ENCODE data around the gene ZNF532. TPM values are rescaled to one million over a fixed set of nuclear protein-coding genes. Genes with fewer than 3 reads are reported as not detected.

The ZNF532 gene
- total RNA-seq, 2 donors from 2014 or later, result 133 to 211 TPM

DNA sequence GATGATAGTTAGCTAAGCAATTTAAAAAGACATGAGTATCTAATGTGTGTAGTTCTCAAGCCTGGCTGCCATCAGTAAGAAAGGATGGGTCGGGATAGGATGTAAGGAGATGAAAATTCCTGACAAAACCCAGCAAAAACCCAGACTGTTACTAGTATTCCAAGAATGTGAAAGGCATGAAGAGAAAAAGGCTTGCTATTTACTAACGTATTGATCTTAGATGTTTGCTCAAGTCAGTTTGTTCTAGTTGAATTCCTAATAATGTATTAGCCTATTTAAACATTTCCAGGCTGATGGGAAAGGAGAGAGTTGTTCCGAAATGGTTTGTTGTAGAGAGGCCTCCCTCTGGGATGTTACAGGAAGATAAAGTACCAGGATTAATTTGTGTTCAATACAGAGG is 88.2 kb downstream of the ZNF532 start:
- TF ChIP-seq, protein P1, sequence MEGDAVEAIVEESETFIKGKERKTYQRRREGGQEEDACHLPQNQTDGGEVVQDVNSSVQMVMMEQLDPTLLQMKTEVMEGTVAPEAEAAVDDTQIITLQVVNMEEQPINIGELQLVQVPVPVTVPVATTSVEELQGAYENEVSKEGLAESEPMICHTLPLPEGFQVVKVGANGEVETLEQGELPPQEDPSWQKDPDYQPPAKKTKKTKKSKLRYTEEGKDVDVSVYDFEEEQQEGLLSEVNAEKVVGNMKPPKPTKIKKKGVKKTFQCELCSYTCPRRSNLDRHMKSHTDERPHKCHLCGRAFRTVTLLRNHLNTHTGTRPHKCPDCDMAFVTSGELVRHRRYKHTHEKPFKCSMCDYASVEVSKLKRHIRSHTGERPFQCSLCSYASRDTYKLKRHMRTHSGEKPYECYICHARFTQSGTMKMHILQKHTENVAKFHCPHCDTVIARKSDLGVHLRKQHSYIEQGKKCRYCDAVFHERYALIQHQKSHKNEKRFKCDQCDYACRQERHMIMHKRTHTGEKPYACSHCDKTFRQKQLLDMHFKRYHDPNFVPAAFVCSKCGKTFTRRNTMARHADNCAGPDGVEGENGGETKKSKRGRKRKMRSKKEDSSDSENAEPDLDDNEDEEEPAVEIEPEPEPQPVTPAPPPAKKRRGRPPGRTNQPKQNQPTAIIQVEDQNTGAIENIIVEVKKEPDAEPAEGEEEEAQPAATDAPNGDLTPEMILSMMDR (IDR thresholded peaks at IDR 0.05), result no peak
- Histone ChIP-seq H3K4me1 (ENCODE audit: control insufficient read depth in 1 of 2, low read depth in 2 of 2) (peaks cover 9 to 39% of the 10 kb centered on the region in 2 donors), H3K4me3 (no peak overlapping the region), H3K27me3 (replicated peaks; ENCODE audit: insufficient read depth) (no peaks in the 10 kb centered on the region), H3K9me3 (no peaks in the 10 kb centered on the region), H3K27ac (no peak overlapping the region), H3K36me3 (peaks cover 3% of the 10 kb centered on the region)
- ATAC-seq (ENCODE audit: insufficient number of reproducible peaks, low FRiP score, low read depth), result no peak
- DNase-seq (ENCODE audit: low spot score), result no peak

DNA sequence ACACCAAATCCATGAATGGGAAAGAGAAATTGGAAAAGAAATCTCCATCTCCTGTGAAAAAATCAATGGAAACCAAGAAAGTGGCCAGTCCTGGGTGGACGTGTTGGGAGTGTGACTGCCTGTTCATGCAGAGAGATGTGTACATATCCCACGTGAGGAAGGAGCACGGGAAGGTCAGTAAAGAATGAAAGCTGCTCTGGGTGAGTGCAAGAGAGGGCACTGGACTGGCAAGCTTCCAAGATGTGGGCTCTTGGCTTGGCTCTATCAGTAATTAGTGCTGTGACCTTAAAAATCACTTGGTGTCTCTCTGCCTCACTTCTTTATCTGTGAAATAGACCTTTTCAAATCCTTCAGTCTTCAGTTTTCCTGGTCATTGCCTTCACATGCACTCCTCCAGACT is 89.0 kb downstream of the ZNF532 start:
- H3K4me1 ChIP-seq (ENCODE audit: control insufficient read depth in 1 of 2, low read depth in 2 of 2), result peaks cover 9 to 38% of the 10 kb centered on the region in 2 donors
- peaks cover 3% of the 10 kb centered on the region for H3K36me3 ChIP-seq
- TF ChIP-seq, protein P1 (IDR thresholded peaks at IDR 0.05), result no peak
- H3K27ac ChIP-seq, result no peak overlapping the region
- ATAC-seq (ENCODE audit: insufficient number of reproducible peaks, low FRiP score, low read depth), result no peak
- H3K4me3 ChIP-seq, result no peak overlapping the region
- no peak for DNase-seq (ENCODE audit: low spot score)
- H3K27me3 ChIP-seq (replicated peaks; ENCODE audit: insufficient read depth), result no peaks in the 10 kb centered on the region
- no peaks in the 10 kb centered on the region for H3K9me3 ChIP-seq

DNA sequence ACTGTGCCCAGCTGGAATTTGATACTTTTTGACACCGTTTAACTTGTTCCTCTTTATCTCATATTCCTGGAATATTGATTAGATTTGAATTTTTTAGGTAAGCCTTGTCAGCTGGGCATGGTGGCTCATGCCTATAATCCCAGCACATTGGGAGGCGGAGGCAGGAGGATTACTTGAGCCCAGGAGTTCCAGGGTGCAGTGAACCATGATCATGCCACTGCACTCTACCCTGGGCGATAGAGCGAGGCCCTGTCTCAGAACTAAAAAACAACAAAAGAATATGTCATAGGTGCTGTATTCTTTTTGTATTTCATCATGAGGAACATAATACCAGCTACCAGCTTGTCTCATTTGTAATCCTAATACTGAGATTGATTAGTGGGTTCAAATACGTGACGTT is 90.3 kb downstream of the ZNF532 start:
- TF ChIP-seq, protein P1 (IDR thresholded peaks at IDR 0.05), result no peak
- H3K27me3 ChIP-seq (replicated peaks; ENCODE audit: insufficient read depth), result no peaks in the 10 kb centered on the region
- no peak overlapping the region for H3K4me3 ChIP-seq
- DNase-seq (ENCODE audit: low spot score) (no peak), ATAC-seq (ENCODE audit: insufficient number of reproducible peaks, low FRiP score, low read depth) (no peak)
- H3K27ac ChIP-seq, result no peak overlapping the region
- no peaks in the 10 kb centered on the region for H3K9me3 ChIP-seq
- H3K36me3 ChIP-seq, result peaks cover 3% of the 10 kb centered on the region
- peaks cover 6 to 24% of the 10 kb centered on the region in 2 donors for H3K4me1 ChIP-seq (ENCODE audit: control insufficient read depth in 1 of 2, low read depth in 2 of 2)

DNA sequence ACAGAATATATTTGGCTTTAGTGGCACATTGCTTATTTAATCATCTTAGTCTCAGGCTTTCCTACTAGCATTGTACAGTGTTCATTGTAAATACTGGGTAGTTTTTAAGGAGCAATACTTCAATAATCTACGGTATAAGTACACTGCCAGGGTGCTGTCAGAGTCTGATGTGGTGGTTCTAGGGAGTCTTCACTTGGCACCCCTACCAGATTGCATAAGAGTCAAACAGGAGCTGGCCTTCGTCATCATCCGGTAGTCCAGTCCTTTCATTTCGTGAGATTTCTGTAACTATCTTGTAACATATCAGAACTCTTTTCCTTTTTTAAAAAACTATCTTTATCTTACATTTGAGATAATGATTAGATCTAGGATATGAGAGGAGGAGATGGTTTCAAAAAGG is 91.1 kb downstream of the ZNF532 start:
- ATAC-seq (ENCODE audit: insufficient number of reproducible peaks, low FRiP score, low read depth) (no peak), DNase-seq (ENCODE audit: low spot score) (no peak)
- no peak overlapping the region for H3K27ac ChIP-seq
- no peaks in the 10 kb centered on the region for H3K9me3 ChIP-seq
- no peak overlapping the region for H3K4me3 ChIP-seq
- peaks cover 3% of the 10 kb centered on the region for H3K36me3 ChIP-seq
- TF ChIP-seq, protein P1 (IDR thresholded peaks at IDR 0.05), result no peak
- H3K4me1 ChIP-seq (ENCODE audit: control insufficient read depth in 1 of 2, low read depth in 2 of 2), result peaks cover 6 to 26% of the 10 kb centered on the region in 2 donors
- no peaks in the 10 kb centered on the region for H3K27me3 ChIP-seq (replicated peaks; ENCODE audit: insufficient read depth)

DNA sequence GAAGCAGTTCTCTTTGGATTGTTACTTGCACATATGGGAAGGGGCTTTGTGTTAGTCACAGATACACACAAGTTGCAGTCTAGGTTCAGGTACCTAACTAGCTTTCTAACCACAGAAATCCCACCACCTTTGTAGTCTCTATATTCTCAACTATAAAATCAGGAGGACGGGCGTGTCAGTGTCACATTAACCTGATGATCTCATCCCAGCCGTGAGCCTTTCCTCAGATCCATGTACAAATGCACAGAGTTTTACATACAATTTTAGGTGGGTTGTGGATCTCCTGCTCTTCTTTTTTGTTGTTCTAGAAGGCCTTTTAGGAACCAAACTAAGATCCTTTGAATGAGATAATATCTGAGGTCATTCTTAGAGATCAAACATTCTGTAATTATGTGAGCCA is 94.0 kb downstream of the ZNF532 start:
- ATAC-seq (ENCODE audit: insufficient number of reproducible peaks, low FRiP score, low read depth) (no peak), DNase-seq (ENCODE audit: low spot score) (no peak)
- Histone ChIP-seq H3K4me1 (ENCODE audit: control insufficient read depth in 1 of 2, low read depth in 2 of 2) (peaks cover 3 to 31% of the 10 kb centered on the region in 2 donors), H3K27ac (no peak overlapping the region), H3K9me3 (no peaks in the 10 kb centered on the region), H3K27me3 (replicated peaks; ENCODE audit: insufficient read depth) (no peaks in the 10 kb centered on the region), H3K36me3 (peaks cover 3% of the 10 kb centered on the region), H3K4me3 (no peak overlapping the region)
- TF ChIP-seq, protein P1 (IDR thresholded peaks at IDR 0.05), result no peak
